Activated CD8-positive, alpha-beta memory T cell treated with anti-CD3 and anti-CD28 coated beads for 4 hours (primary cell): ENCODE results near the gene PDE1C.
"Not testable (repeated sequence)": the region's sequence is repeated elsewhere in the genome, so short reads cannot be mapped to it uniquely, and the experiment has no call there.

Experiments
- DNase-seq, 2 donors: peaks; one replicate each; pipeline ENCODE4 v3.0.0-alpha.2; 2020; ENCODE audit warnings: low read depth in 2 of 2

The PDE1C gene

DNA sequence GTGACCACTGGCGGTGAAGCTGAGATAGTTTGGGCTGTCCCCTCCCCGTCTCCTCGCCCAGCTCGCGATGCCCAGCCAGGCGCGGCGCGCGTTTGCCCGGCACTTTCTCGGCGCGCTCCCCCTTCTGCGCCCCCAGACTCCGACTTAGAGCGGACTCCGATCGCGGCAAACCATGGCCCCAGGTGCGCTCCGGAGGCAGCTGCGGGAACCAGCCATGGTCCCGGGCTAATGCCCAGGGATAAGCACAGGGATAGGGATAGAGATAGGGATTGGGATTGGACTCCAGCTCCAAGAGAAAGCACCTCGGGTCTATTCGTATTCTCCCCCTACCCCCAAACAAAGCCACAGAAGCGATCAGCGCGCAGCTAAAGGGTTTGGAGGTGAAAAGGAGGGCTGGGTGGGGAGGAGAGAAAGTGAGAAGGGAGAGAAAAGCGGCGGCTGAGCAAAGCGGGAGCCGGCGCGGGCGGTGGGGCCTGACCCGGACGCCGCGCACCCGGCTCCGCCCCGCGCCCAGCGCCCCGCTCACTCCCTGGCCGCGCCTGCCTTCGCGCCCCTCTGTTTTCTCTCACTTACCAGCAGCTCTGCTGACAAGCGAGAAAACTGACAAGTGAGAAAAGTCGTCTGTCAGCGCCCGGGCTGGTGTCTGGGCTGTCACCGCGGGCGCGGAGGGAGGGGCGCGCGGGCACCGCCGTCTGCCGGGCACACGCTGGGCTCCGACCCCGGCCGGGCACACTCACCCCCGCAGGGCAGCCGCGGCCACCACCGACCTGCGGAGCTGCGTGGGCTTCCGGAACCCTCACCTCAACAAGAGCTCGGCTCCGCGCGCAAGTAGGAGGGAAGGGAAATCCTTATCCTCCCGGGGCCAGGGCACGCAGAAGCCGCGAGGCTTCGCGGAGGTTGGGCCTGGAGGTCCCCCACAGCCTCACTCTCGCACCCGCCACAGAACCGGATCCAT lies at the start of gene PDE1C:
TSS of gene PDE1C (minus strand) at position 2 of the 955 bp plus-strand sequence.
- no peak for DNase-seq

DNA sequence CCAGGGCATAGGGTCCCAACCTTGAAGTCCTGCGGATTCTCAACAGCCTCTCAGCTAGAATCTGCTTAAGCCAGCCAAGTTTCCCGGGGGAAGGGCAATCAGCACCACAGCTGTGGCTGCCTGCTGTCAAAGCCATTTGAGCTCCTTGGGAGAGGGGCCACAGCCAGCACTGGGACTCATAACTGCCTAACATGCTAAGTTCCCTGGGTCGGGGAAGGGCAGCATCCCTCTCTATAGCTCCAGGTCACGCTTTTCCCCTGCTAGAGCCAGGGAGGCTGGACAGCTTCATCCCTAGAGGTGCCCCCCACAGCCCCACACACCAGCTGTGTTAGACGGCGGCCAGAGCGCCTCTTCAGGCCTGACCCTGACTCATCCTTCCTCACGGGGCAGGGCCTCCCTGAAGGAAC lies 49.6 kb upstream of the PDE1C start:
- no peak for DNase-seq

DNA sequence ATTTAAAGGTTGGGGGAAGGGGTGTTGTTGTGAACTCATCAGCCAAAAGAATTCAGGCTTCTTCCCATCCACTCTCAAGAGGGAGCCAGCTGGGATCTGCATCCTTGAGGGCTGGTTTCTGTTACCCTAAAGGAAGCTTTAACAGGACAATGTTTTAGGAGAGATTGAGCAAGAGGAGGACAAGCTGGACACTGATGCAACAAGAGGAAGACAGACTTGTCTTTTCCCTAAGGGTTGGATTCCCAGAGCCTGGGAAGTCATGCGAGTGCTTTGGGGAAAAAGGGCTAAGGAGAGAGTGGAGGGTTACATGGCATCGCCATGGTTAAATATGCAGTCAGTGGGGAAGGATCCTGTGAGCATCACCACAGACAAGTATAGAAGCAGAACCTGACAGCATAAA lies 47.6 kb upstream of the PDE1C start:
- no peak for DNase-seq

DNA sequence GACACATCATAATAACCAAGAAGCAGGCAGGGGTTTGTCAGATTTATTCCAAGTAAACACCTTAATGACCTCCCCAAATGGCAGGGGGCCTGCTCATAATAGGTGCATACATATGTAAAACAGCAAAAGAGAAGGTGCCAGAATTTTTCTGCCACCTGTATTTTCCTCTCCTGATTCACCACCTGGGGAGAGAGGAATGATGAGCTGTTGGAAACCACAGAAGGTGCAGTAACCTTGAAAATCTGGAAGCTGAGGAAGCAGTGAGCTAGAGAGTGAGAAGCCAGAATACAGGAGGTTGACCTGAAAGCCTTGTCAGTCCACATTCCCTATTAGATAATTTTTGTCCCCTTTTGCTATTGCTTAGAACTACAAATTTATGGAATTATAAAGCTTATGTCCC lies 46.2 kb upstream of the PDE1C start:
- no peak for DNase-seq

DNA sequence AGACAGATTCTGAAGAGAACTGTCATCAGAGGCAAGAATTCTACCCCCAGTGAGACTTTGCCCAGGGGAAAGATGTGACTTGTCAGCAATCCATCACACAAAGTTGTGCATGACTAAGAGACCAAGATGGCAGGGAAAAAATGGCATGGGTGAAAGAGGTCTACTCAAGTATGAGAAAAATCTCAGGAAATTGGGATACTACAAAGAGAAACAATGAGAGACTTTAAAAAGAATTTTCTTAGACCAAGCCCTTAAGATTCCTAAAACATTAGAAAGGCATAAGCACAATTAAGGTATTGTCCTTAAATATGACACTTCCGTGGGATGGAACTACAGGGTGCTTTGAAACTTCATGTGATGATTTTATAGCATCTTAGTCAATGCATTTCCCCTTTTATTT lies 45.6 kb upstream of the PDE1C start:
- no peak for DNase-seq

DNA sequence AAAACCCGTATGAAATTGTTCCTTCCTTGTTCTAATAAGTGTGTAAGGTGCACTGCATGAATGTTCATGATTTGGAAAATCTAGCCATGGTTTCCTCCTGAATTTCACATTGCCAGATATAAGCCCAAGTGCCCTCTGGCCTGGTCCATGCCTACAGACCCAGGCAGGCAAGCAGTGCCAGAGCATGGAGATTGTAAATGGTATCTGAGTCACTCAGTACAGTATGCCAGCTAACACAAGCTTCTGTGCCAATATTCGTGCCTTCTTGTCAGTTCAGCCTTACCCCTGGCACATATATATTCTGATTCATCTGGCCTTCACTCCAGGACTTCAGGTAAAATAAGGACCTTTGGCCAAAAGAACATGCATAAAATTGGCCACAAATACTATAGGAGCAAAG lies 38.4 kb upstream of the PDE1C start:
- no peak for DNase-seq

DNA sequence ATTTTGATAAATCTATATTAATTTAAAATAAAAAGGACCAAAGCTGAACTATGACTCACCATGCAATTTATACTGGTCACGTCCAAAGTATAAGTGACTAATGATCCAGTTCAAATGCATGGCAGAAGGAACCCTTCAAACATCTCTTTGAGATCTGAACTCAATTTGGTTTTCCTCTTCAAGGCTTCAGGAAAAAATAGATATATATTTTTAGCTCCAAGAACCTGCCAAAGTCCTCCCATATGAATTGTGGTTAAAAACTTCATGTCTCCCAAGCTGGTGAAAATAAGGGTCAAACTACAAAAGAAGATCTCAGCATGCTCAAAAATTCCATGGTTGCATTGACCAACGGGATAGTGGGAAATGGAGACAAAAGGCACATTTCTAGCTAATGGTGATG lies 34.6 kb upstream of the PDE1C start:
- DNase-seq, result no peak

DNA sequence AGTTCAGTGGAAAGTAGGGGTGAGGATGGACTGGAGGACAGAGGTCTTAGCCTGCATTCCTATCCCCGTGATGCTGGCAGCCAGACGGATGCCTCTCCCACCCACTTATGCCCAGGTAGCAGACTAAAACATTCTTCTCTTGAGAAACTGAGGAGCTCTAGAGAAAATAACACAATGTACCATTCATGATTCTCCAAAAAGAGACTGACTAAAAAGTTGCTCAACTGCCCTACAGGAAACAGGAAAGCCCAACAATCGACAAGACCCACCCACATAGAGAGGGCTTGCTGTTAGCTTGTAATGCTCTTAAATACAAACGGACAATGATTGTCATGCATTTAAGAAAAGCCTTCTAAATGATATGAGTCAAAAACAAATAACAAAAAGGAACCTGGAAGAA lies 33.2 kb upstream of the PDE1C start:
- no peak for DNase-seq

DNA sequence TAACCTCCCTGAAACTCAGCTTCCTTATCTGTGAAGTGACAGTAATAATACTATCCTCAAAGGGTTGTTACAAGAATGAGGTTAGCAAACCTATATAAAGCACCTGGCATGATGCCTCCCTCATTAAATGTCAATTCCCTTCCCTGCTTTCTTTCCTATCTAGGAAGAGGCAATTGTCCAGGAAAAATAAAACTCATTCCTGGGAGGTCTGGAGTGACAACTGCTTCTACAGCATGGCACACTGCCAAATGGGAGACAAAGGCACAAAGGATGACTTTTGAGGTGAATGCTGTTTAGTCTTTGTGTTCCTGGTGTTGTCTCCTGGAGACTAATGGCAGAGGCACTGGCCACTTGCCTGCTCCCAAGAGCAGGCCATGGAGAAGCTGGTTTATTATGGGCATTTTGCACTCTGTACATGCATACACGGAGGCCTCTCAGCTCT lies 32.2 kb upstream of the PDE1C start:
- DNase-seq, result no peak

DNA sequence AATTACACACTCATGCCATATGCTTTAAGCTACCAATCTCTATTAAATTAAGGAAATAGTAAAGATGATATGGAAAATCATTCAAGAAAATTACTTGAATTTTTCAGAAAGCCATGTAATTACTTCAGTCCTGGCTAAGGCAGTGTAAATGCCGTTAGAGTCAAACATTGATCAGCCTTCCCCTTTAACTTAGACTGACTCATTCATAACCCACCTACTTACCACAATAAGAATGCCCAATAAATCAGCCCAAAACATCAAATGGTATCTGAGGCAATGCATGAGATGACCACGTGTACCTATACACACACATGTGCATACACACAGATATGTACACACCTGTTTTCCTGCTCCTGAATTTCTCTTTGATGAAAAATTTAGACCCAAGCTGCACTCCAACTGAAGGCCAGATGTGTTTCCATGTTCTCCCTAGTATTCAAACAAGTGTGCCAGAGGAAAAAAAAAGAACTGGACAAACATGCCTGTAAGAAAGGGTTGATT lies 30.2 kb upstream of the PDE1C start:
- no peak for DNase-seq

DNA sequence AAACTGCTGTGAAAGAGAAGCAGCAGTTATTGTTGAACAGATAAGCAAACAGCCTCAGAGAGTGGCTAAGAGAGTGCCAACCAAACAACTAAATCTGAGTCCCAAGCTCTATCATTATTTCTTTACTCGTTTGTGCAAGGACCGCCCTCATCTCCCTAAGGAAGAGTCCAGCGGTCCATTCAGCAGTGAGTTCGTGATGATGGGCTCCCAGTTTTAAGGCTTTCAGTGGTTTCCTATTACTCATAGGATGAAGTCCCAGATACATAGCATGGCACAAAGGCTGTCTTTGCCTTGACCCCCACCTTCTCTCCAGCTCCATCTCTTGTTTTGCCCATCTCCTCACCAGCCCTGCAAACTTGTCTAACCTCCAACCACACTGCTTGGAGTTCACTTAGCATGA lies 24.3 kb upstream of the PDE1C start:
- DNase-seq, result no peak

DNA sequence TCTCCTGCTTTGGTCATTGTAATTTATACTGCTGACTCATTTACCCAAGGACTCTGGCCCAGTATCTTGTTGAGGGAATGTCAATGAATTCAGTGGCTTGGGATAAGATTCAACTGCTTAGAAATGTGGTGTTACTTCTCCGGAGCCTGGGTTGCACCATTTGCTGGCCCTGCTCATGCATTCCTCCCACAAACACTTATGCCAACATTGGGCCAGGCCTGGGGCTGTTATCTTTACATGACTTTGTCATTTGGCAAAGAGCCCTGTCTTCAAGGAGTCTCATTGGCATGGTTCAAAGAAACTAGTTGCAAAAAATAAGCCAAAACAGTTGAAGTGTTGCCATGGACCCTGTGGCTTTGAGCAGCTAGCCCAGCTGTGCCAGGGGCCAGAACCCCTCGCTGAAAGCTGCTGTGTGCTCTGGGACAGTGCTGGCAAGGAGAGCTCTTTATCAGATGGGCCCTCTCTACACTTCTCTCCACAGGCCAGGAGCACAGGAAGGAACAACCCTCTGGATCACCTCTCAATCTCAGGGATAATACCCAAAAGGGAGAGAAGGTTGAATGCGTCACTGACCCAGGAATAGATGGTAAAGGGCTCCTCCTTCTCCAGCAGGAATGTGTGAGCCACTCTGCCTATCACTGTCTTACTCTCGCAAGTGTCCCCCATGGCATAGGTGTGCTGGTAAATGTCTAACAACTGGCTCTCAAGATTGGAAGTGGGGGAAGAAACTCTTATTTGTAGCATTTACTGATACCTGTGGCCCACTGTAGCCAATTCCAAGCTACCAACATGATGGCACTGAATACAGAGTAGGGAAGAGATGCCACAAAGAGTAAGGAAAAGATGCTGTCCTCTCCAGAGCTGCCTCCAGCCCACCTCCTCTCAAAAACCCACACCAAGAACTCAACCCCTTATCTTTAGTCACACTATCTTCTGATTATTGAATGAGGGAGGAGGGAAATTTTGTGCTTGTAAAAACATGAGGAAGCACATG lies 23.5 kb upstream of the PDE1C start:
- DNase-seq, result no peak

DNA sequence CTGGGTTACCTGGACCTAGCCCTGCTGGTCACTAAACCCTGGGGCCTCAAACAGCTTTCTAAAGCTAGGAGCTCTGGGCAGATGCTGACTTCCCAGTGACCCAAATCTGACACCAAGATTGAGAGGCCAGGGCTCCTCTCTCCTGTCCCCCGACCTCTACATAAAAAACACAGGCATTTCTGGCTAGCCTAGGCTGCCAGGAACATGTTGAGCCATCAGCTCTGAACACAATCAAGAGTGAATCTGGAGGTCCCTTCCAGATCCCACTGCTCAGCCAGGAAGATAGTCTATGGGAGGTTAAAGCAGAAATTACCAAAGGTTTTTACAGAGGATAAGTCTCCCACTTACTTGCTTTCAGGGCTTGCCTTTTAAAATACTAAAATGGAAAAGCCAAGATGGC lies 22.1 kb upstream of the PDE1C start:
- DNase-seq, result no peak

DNA sequence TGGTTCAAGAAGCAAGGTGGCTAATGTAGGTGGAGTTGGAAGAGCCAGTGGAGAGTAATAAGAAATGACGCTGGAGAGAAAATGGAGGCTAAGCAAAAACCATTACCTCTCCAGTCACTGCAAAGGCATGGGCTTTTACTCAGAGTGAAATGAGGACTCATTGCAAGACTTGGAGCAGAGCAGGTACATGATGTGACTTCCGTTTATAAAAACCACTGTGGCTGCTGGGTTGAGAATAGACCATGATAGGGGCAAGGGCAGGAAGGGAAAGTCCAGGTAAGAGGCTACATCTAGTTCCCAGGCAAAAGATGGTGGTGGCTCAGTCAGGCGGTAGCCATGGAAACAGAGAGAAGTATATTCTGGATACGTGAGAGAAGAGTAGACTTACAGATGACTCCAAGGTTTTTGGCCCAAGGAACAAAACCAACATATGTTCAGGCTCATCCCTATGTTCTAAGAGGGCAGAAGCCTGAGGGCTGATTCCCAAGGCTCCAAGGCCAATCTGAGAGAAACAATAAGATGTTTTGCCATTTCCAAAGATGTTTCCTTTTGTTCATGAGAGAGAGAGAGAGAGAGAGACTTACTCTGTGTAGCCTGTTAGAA lies 21.5 kb upstream of the PDE1C start:
- no peak for DNase-seq

DNA sequence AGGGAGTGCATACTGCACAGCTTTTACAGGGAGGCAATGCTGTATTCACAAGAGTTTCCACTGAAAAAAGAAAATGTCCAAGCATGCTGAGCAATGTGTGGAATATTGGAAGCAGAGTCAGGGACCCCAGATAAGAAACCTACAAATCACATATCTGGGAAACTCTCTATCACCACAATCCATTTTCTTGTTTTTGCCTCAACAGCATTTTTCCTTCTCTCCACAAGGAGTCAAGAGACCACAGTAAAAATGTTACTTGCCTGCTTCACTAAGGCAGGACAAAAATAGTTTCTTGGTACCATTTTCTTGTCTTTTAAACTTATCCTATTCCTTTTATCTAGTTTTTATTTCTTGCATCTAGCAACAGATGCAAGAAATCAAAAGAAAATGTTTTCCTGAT lies 19.5 kb upstream of the PDE1C start:
- DNase-seq, result no peak

DNA sequence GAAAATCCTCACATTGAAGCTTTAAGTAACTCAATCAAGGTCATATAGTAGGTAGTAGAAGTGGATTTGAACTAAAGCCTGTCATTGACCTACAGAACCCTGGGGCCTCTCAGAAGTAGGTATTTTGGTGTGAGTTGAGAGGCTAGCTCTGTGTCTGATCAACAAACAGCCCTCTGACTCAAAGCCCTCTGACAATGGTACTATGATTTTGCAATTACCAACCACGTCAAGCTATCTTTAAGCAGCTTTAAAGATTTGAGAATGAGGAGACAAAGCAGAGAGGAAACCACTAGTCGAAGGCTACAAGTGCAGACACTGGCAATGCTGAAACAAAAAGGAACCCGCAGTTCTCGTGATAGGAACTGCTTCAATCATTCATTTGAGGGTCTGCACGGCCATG lies 19.0 kb upstream of the PDE1C start:
- no peak for DNase-seq

DNA sequence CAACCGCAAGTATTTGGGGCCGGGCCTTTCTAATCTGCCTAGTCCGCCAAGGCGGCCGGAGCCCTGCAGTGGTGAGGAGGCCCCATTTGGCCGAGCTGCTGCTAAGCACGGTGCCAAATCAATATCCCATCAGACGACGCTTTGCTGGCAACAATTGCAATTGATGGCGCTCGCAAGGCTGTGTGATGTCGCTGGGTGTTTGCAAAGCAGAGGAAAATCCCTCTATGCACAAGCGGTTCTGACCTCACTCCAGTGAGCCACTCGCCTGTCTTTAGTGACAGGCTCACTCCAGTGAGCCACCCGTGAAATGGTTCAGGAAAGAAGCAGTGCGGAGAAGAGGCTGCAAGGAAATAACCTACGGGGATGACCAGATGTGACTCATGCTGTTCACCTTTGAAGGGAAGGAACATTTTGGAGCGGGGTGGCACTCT lies 18.3 kb upstream of the PDE1C start:
- DNase-seq, result no peak

DNA sequence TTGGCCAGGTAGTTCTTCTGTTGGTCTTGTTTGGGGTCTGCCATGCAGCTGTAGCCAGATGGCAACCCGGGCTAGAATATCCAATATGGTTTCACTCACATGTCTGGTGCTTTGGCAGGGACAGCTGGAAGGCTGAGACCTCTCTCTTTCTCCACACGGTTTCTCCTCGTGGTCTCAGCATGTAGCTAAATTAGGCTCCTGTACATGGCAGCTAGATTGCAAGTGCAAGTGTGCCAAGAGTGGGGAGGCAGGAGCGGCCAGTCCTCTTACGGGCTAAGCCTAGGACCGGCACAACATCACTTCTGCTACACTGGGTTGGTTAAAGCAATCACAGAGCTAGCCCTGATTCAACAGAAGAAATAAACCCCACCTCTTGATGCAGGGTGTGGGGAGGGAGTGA lies 9.3 kb upstream of the PDE1C start:
- no peak for DNase-seq

DNA sequence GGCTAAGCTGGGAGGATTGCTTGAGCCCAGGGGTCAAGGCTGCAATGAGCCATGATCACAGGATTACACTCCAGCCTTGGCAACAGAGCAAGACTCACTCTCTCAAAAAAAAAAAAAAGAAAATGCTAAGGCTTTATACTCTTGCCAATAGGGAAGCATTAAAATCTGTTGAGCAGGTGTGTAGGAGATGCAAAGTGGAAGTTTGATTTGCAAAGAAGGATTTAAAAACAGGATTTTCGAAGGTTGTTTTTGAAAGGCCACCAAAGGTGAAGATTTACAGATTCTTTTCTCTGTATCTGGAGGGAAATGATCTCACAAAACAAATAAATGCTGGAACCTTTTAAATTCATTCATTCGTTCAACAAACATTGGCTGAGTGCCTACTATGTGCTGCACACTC lies 8.6 kb upstream of the PDE1C start:
- no peak for DNase-seq

DNA sequence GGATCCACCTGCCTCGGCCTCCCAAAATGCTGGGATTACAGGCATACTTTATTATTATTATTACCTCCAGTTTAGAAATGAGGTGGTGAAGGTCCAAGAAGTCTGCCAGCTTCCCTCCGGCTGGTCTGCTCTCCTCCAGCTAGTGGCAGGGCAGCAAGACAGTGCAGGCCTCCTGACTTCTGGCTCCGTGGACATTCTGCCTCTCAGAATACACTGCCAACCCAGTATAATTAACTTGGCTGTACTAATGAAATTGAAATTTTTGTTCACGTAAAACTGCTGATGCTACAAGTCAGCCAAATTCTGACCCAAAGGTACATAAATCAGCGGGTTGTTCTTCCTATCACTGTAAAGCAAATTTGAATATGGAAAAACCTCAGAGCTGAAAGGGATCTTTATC lies 7.6 kb upstream of the PDE1C start:
- DNase-seq, result no peak

DNA sequence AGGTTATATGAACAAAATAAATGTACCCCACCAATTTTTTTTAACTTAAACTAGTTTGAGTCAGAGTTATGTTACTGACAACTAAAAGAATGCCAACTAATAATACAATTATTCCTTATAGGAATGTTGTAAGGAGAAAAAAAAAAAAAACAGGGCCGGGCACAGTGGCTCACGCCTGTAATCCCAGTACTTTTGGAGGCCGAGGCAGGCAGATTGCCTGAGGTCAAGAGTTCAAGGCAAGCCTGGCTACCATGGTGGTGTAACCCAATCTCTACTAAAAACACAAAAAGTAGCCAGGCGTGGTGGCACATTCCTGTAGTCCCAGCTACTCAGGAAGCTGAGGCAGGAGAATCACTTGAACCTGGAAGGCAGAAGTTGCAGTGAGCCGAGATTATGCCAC lies 6.6 kb upstream of the PDE1C start:
- not testable (repeated sequence) for DNase-seq

DNA sequence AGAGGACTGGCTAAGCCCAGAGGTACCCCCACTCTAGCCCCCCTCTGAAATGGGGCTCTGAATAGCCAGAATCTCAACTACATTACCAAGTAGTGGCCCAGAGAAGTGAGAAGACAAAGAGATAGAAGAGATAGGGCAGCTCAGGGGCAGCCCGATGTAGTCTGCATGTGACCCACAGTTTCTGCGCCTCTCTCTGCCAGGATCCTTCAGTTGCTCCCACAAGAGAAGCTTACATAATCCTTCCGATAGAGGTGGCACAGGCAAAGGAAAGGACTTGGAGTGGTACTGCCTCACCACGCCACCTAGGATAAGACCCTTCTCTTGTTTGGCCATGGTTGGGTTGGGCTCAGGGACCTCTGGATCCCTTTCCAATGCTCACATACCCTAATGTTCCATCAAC lies 5.4 kb upstream of the PDE1C start:
- no peak for DNase-seq
